ENCODE measurements around the gene KCNQ4.

Gene KCNQ4

DNA sequence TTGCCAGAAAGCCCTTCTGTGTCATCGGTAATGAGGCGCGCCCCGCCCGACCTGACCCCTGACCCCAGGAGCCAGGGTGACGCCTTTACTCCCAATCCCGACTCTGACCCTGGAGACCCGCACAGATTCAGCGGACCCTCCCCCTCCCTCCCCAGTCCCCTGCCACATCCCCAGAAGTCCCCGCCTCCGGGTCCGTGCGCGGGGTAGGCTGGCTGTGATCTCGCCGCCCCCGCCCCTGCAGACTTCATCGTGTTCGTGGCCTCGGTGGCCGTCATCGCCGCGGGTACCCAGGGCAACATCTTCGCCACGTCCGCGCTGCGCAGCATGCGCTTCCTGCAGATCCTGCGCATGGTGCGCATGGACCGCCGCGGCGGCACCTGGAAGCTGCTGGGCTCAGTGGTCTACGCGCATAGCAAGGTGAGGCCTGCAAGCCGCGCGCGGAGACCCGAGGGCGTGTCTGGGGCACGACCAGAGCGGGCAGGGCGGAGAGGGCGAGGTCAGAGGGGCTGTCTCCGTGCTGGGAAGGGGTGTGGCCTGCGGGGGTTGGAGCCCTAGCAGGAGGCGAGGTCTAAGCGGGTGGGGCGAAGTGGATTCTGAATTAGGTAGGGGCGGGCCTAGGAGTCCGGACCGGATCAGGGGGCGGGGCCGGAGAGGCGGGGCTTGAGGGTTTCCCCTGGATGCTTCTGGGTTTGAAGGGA is 34.8 kb downstream of the KCNQ4 start:
- TF ChIP-seq EZH2 (IDR thresholded peaks at IDR 0.05; ENCODE audit: borderline replicate concordance, low read depth, low read length, severe bottlenecking) = no peak
- TF ChIP-seq, protein P1, sequence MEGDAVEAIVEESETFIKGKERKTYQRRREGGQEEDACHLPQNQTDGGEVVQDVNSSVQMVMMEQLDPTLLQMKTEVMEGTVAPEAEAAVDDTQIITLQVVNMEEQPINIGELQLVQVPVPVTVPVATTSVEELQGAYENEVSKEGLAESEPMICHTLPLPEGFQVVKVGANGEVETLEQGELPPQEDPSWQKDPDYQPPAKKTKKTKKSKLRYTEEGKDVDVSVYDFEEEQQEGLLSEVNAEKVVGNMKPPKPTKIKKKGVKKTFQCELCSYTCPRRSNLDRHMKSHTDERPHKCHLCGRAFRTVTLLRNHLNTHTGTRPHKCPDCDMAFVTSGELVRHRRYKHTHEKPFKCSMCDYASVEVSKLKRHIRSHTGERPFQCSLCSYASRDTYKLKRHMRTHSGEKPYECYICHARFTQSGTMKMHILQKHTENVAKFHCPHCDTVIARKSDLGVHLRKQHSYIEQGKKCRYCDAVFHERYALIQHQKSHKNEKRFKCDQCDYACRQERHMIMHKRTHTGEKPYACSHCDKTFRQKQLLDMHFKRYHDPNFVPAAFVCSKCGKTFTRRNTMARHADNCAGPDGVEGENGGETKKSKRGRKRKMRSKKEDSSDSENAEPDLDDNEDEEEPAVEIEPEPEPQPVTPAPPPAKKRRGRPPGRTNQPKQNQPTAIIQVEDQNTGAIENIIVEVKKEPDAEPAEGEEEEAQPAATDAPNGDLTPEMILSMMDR (IDR thresholded peaks at IDR 0.05; ENCODE audit: borderline replicate concordance, extremely low read depth, low read length, poor library complexity, severe bottlenecking) = no peak
- Histone ChIP-seq H3K9me3 (ENCODE audit: insufficient read depth, low read length, severe bottlenecking) (no peaks in the 10 kb centered on the region), H4K20me1 (ENCODE audit: insufficient read depth, low read length) (no peaks in the 10 kb centered on the region), H3K4me1 (ENCODE audit: insufficient read depth, low read length) (no peaks in the 10 kb centered on the region), H2AFZ (ENCODE audit: low read depth, low read length) (no peak overlapping the region), H3K9ac (ENCODE audit: low read depth, low read length) (no peak overlapping the region), H3K27me3 (ENCODE audit: insufficient read depth, low read length, poor library complexity) (no peaks in the 10 kb centered on the region), H3K27ac (ENCODE audit: low read length) (no peak overlapping the region), H3K36me3 (ENCODE audit: insufficient read depth, low read length) (no peaks in the 10 kb centered on the region), H3K4me3 (ENCODE audit: low read depth in 1 of 2, low read length in 2 of 2) (no peak overlapping the region), H3K4me2 (ENCODE audit: insufficient read depth, low read length) (no peak overlapping the region), H3K79me2 (ENCODE audit: insufficient read depth, low read length) (no peaks in the 10 kb centered on the region)
- no peak for DNase-seq
- ATAC-seq (ENCODE audit: insufficient read depth, low read depth) = no peak

DNA sequence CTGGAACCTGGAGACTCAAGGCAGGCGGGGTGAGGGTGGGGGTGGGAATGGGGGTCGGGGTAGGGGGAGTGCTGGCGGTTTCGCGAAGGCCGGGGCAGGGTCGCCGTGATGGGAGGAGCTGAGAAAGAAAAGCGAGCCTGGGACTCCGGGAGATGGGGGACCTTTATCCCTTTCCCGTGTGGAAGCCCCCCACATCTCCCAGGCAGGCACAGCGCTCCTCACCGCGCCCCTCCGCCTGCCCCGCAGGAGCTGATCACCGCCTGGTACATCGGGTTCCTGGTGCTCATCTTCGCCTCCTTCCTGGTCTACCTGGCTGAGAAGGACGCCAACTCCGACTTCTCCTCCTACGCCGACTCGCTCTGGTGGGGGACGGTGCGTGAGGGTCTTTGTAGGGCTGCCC is 35.5 kb downstream of the KCNQ4 start:
- no peaks in the 10 kb centered on the region for H3K79me2 ChIP-seq (ENCODE audit: insufficient read depth, low read length)
- no peaks in the 10 kb centered on the region for H3K27me3 ChIP-seq (ENCODE audit: insufficient read depth, low read length, poor library complexity)
- no peaks in the 10 kb centered on the region for H4K20me1 ChIP-seq (ENCODE audit: insufficient read depth, low read length)
- no peak overlapping the region for H2AFZ ChIP-seq (ENCODE audit: low read depth, low read length)
- no peak overlapping the region for H3K9ac ChIP-seq (ENCODE audit: low read depth, low read length)
- no peaks in the 10 kb centered on the region for H3K9me3 ChIP-seq (ENCODE audit: insufficient read depth, low read length, severe bottlenecking)
- H3K4me2 ChIP-seq (ENCODE audit: insufficient read depth, low read length) = no peak overlapping the region
- TF ChIP-seq, protein P1 (IDR thresholded peaks at IDR 0.05; ENCODE audit: borderline replicate concordance, extremely low read depth, low read length, poor library complexity, severe bottlenecking) = no peak
- TF ChIP-seq EZH2 (IDR thresholded peaks at IDR 0.05; ENCODE audit: borderline replicate concordance, low read depth, low read length, severe bottlenecking) = no peak
- no peak for DNase-seq
- H3K4me1 ChIP-seq (ENCODE audit: insufficient read depth, low read length) = no peaks in the 10 kb centered on the region
- no peaks in the 10 kb centered on the region for H3K36me3 ChIP-seq (ENCODE audit: insufficient read depth, low read length)
- no peak overlapping the region for H3K27ac ChIP-seq (ENCODE audit: low read length)
- H3K4me3 ChIP-seq (ENCODE audit: low read depth in 1 of 2, low read length in 2 of 2) = no peak overlapping the region
- ATAC-seq (ENCODE audit: insufficient read depth, low read depth) = no peak

DNA sequence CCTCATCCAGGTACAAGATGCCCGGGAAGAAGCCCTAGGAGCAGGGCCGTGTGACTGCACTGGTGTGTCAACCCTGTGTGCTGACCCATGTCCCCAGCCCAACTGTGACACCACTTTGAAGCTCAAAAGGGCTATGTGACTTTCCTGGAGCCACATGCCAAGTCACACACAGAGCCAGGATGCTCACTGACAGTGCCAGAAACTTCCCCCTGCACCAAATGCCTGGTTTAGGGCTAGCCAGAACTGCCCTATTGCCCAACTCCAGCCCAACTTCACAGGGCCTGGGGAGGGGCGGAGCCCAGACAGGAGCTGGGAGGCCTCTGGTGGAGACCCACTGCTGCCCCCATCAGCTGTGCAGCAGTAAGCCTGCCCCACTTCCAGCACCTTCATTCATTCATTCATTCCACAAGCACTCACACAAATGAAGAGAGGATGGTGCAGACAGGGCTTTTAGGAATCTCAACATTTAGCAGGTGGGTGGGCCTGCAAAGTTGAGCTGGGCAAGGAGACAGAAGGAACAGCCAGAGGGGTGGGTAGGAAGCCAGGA is 36.7 kb downstream of the KCNQ4 start:
- no peak overlapping the region for H3K9ac ChIP-seq (ENCODE audit: low read depth, low read length)
- no peak; the same call in 2 of the 3 replicates for ATAC-seq (ENCODE audit: insufficient read depth, low read depth)
- TF ChIP-seq, protein P1 (IDR thresholded peaks at IDR 0.05; ENCODE audit: borderline replicate concordance, extremely low read depth, low read length, poor library complexity, severe bottlenecking) = no peak
- TF ChIP-seq EZH2 (IDR thresholded peaks at IDR 0.05; ENCODE audit: borderline replicate concordance, low read depth, low read length, severe bottlenecking) = no peak
- H3K4me3 ChIP-seq (ENCODE audit: low read depth in 1 of 2, low read length in 2 of 2) = no peak overlapping the region
- no peak for DNase-seq
- no peak overlapping the region for H2AFZ ChIP-seq (ENCODE audit: low read depth, low read length)
- H3K4me2 ChIP-seq (ENCODE audit: insufficient read depth, low read length) = no peak overlapping the region
- no peaks in the 10 kb centered on the region for H3K9me3 ChIP-seq (ENCODE audit: insufficient read depth, low read length, severe bottlenecking)
- no peaks in the 10 kb centered on the region for H3K36me3 ChIP-seq (ENCODE audit: insufficient read depth, low read length)
- no peaks in the 10 kb centered on the region for H3K4me1 ChIP-seq (ENCODE audit: insufficient read depth, low read length)
- no peaks in the 10 kb centered on the region for H3K27me3 ChIP-seq (ENCODE audit: insufficient read depth, low read length, poor library complexity)
- no peaks in the 10 kb centered on the region for H4K20me1 ChIP-seq (ENCODE audit: insufficient read depth, low read length)
- H3K27ac ChIP-seq (ENCODE audit: low read length) = no peak overlapping the region
- no peaks in the 10 kb centered on the region for H3K79me2 ChIP-seq (ENCODE audit: insufficient read depth, low read length)

Measured in DND-41 (cell line).